Esophagus squamous epithelium (tissue), 5 donors: ENCODE data around the gene MCTP2. TPM values are rescaled to one million over a fixed set of nuclear protein-coding genes. Genes with fewer than 3 reads are reported as not detected.

Source experiments
- DNase-seq: peaks from one replicate; lab custom pipeline; 2025; lab: John Stamatoyannopoulos, UW
- H3K27ac ChIP-seq, 4 donors: fragments of 200-600 bp; sonication (generic); one replicate each; pipeline ENCODE4 v1.5.1; 2016 to 2019; ENCODE audit warnings: mild to moderate bottlenecking in 1 of 4
- H3K27me3 ChIP-seq, 4 donors: fragments of 200-600 bp; sonication (generic); 1 replicate in 3 of 4; 2 replicates in 1 of 4; pipeline versions ENCODE4 v1.5.1 to v1.6.0; 2017 to 2021; ENCODE audit warnings: antibody characterized with exemption in 1 of 4
- H3K36me3 ChIP-seq, 3 donors: fragments of 200-600 bp; sonication (generic); one replicate each; pipeline ENCODE4 v1.5.1; 2016 to 2019
- H3K4me1 ChIP-seq, 3 donors: fragments of 200-600 bp; sonication (generic); one replicate each; pipeline ENCODE4 v1.5.1; 2017 to 2019
- H3K4me3 ChIP-seq, 4 donors: fragments of 200-600 bp; sonication (generic); 1 replicate in 3 of 4; 2 replicates in 1 of 4; pipeline ENCODE4 v1.5.1; 2016 to 2019; ENCODE audit warnings: mild to moderate bottlenecking in 2 of 4, moderate library complexity in 1 of 4
- H3K9me3 ChIP-seq, 3 donors: fragments of 200-600 bp; sonication (generic); one replicate each; pipeline ENCODE4 v1.5.1; 2016 to 2019
- CTCF ChIP-seq, 6 experiments: fragments of 450-650 bp in 4 of 6; fragments of 200-600 bp in 2 of 6; sonication (generic) in 2 of 6; IDR thresholded peaks; one replicate each; pipeline ENCODE4 v1.5.1; 2016 to 2019; ENCODE audit warnings: antibody characterized with exemption in 6 of 6, mild to moderate bottlenecking in 4 of 6, moderate library complexity in 4 of 6
- POLR2A ChIP-seq, 4 donors: fragments of 450-650 bp; IDR thresholded peaks; one replicate each; pipeline ENCODE4 v1.6.1; 2017; ENCODE audit warnings: antibody characterized with exemption in 4 of 4, mild to moderate bottlenecking in 4 of 4, moderate library complexity in 3 of 4
- WGBS, 2 donors: methylation state at CpG; one replicate each; pipeline ENCODE4 v1.1.5; 2018; 5-methylcytosine and 5-hydroxymethylcytosine counted together
- intact Hi-C: fragments of 100-400 bp; cut with DNase I; formaldehyde crosslinking; loops from one replicate; pipeline ENCODE4 v1.15.0; 2022
- total RNA-seq, 4 donors: library from RNA; depleted of rRNA; stranded (reverse); fragments of >200 nt; gene quantifications; one replicate each; pipeline ENCODE4 v1.1.0, GENCODE V29; 2016
- donor health status: DM: yes; HTN: yes; CAD: no.

MCTP2 gene
- total RNA-seq, 4 donors from 2014 or later: 11.2 to 29.9 (median 15.6) TPM

GRCh38 chr15:94457661-94458060 lies 226.3 kb downstream of the MCTP2 start:
- 94 to 97% methylated on average over 8 of the region's 8 CpGs for WGBS, 2 donors
- DNase-seq: no peak
- H3K27me3 ChIP-seq: no peaks in the 10 kb centered on the region
- no peaks in the 10 kb centered on the region for H3K9me3 ChIP-seq
- intact Hi-C loops: no loop called here
- H3K36me3 ChIP-seq: peaks cover 0 to 21% (median 0%) of the 10 kb centered on the region in 3 donors
- no peak for TF ChIP-seq POLR2A (IDR thresholded peaks at IDR 0.05)
- no peak for TF ChIP-seq CTCF (IDR thresholded peaks at IDR 0.05)
- H3K27ac ChIP-seq: no peak overlapping the region
- no peak overlapping the region for H3K4me3 ChIP-seq
- no peaks in the 10 kb centered on the region for H3K4me1 ChIP-seq

- H3K36me3 ChIP-seq: peaks cover 0 to 21% (median 0%) of the 10 kb centered on the region in 3 donors
- no peak overlapping the region for H3K27ac ChIP-seq
- intact Hi-C loops: no loop called here
- no peaks in the 10 kb centered on the region for H3K4me1 ChIP-seq
- TF ChIP-seq CTCF (IDR thresholded peaks at IDR 0.05): no peak
- no peak for TF ChIP-seq POLR2A (IDR thresholded peaks at IDR 0.05)
- no peaks in the 10 kb centered on the region for H3K27me3 ChIP-seq
- H3K4me3 ChIP-seq: no peak overlapping the region
- DNase-seq: no peak
- no peaks in the 10 kb centered on the region for H3K9me3 ChIP-seq
- 60 to 85% methylated on average over 1 of the region's 1 CpG for WGBS, 2 donors
Measured at GRCh38 chr15:94460624-94461023, 229.3 kb downstream of the MCTP2 start.

- no peak overlapping the region for H3K4me3 ChIP-seq
- peaks cover 0 to 2% (median 0%) of the 10 kb centered on the region in 3 donors for H3K36me3 ChIP-seq
- no peaks in the 10 kb centered on the region for H3K27me3 ChIP-seq
- TF ChIP-seq POLR2A (IDR thresholded peaks at IDR 0.05) (no peak), CTCF (IDR thresholded peaks at IDR 0.05) (no peak)
- no peak for DNase-seq
- intact Hi-C loops: no loop called here
- no peak overlapping the region for H3K27ac ChIP-seq
- H3K4me1 ChIP-seq: peaks cover 0 to 12% (median 0%) of the 10 kb centered on the region in 3 donors
- WGBS, 2 donors: 90 to 92% methylated on average over 1 of the region's 1 CpG
- H3K9me3 ChIP-seq: no peaks in the 10 kb centered on the region
Measured at GRCh38 chr15:94467034-94467433, 235.7 kb downstream of the MCTP2 start.

- Histone ChIP-seq H3K9me3 (no peaks in the 10 kb centered on the region), H3K36me3 (no peaks in the 10 kb centered on the region), H3K4me1 (peaks cover 0 to 12% (median 0%) of the 10 kb centered on the region in 3 donors), H3K27ac (no peak overlapping the region), H3K4me3 (no peak overlapping the region), H3K27me3 (no peaks in the 10 kb centered on the region)
- 12 to 34% methylated on average over 2 of the region's 2 CpGs for WGBS, 2 donors
- DNase-seq: no peak
- intact Hi-C loops: no loop called here
- TF ChIP-seq POLR2A (IDR thresholded peaks at IDR 0.05) (no peak), CTCF (IDR thresholded peaks at IDR 0.05) (no peak)
Measured at GRCh38 chr15:94470492-94470891, 239.1 kb downstream of the MCTP2 start.

- Histone ChIP-seq H3K4me3 (no peak overlapping the region), H3K36me3 (peaks cover 0 to 38% (median 0%) of the 10 kb centered on the region in 3 donors), H3K27me3 (no peaks in the 10 kb centered on the region), H3K4me1 (no peaks in the 10 kb centered on the region), H3K9me3 (no peaks in the 10 kb centered on the region), H3K27ac (no peak overlapping the region)
- 92 to 94% methylated on average over 5 of the region's 5 CpGs for WGBS, 2 donors
- intact Hi-C loops: no loop called here
- TF ChIP-seq POLR2A (IDR thresholded peaks at IDR 0.05): no peak
- no peak for TF ChIP-seq CTCF (IDR thresholded peaks at IDR 0.05)
- no peak for DNase-seq
Measured at GRCh38 chr15:94476686-94477085, 245.3 kb downstream of the MCTP2 start.
